ENCODE measurements around the gene RANBP9. TPM values are rescaled to one million over a fixed set of nuclear protein-coding genes. Genes with fewer than 3 reads are reported as not detected.

RANBP9 gene
- polyA plus RNA-seq (2013, experiment 1 of 2) = 25.1 TPM
- polyA plus RNA-seq (2013, experiment 2 of 2) = 29.7 TPM

- Histone ChIP-seq H3K4me1 (ENCODE audit: insufficient read depth, low read length) (peaks cover 21% of the 10 kb centered on the region), H3K36me3 (ENCODE audit: insufficient read depth, low read length) (no peaks in the 10 kb centered on the region), H3K9ac (ENCODE audit: low read depth, low read length) (peak within 1 kb of the TSS; percentile 95), H3K4me3 (ENCODE audit: low read length) (peak within 1 kb of the TSS; percentile 86), H3K27me3 (ENCODE audit: insufficient read depth, low read length) (no peaks in the 10 kb centered on the region), H3K27ac (ENCODE audit: low read depth, low read length) (peak within 1 kb of the TSS; percentile 96), H3K9me3 (ENCODE audit: insufficient read depth, low read depth, low read length) (peaks cover 5% of the 10 kb centered on the region)
- WGBS = 1% methylated on average over 102 of the region's 102 CpGs
Observed at GRCh38 chr6:13711733-13712598, at the start of gene RANBP9. Gene RANBP9 (minus strand): TSS chr6:13711835. CDS start chr6:13711505, 330 bp downstream.

- H3K4me1 ChIP-seq (ENCODE audit: insufficient read depth, low read length) = no peaks in the 10 kb centered on the region
- 90% methylated on average over 11 of the region's 11 CpGs for WGBS
- H3K9ac ChIP-seq (ENCODE audit: low read depth, low read length) = no peak overlapping the region
- no peaks in the 10 kb centered on the region for H3K27me3 ChIP-seq (ENCODE audit: insufficient read depth, low read length)
- H3K9me3 ChIP-seq (ENCODE audit: insufficient read depth, low read depth, low read length) = no peaks in the 10 kb centered on the region
- H3K27ac ChIP-seq (ENCODE audit: low read depth, low read length) = no peak overlapping the region
- no peak overlapping the region for H3K4me3 ChIP-seq (ENCODE audit: low read length)
- H3K36me3 ChIP-seq (ENCODE audit: insufficient read depth, low read length) = no peaks in the 10 kb centered on the region
Observed at GRCh38 chr6:13760307-13761304, 49.0 kb upstream of the RANBP9 start.

- H3K27me3 ChIP-seq (ENCODE audit: insufficient read depth, low read length) = no peaks in the 10 kb centered on the region
- 90% methylated on average over 6 of the region's 6 CpGs for WGBS
- no peak overlapping the region for H3K4me3 ChIP-seq (ENCODE audit: low read length)
- no peaks in the 10 kb centered on the region for H3K4me1 ChIP-seq (ENCODE audit: insufficient read depth, low read length)
- no peak overlapping the region for H3K27ac ChIP-seq (ENCODE audit: low read depth, low read length)
- H3K9ac ChIP-seq (ENCODE audit: low read depth, low read length) = no peak overlapping the region
- no peaks in the 10 kb centered on the region for H3K9me3 ChIP-seq (ENCODE audit: insufficient read depth, low read depth, low read length)
- H3K36me3 ChIP-seq (ENCODE audit: insufficient read depth, low read length) = no peaks in the 10 kb centered on the region
Observed at GRCh38 chr6:13759025-13759424, 47.4 kb upstream of the RANBP9 start.

- Histone ChIP-seq H3K9me3 (ENCODE audit: insufficient read depth, low read depth, low read length) (no peaks in the 10 kb centered on the region), H3K27ac (ENCODE audit: low read depth, low read length) (no peak overlapping the region), H3K36me3 (ENCODE audit: insufficient read depth, low read length) (no peaks in the 10 kb centered on the region), H3K4me1 (ENCODE audit: insufficient read depth, low read length) (no peaks in the 10 kb centered on the region), H3K27me3 (ENCODE audit: insufficient read depth, low read length) (no peaks in the 10 kb centered on the region), H3K9ac (ENCODE audit: low read depth, low read length) (no peak overlapping the region), H3K4me3 (ENCODE audit: low read length) (no peak overlapping the region)
- WGBS = 98% methylated on average over 2 of the region's 2 CpGs
Observed at GRCh38 chr6:13754644-13755043, 43.0 kb upstream of the RANBP9 start.

- 93% methylated on average over 7 of the region's 7 CpGs for WGBS
- no peaks in the 10 kb centered on the region for H3K4me1 ChIP-seq (ENCODE audit: insufficient read depth, low read length)
- no peaks in the 10 kb centered on the region for H3K9me3 ChIP-seq (ENCODE audit: insufficient read depth, low read depth, low read length)
- no peak overlapping the region for H3K9ac ChIP-seq (ENCODE audit: low read depth, low read length)
- no peak overlapping the region for H3K4me3 ChIP-seq (ENCODE audit: low read length)
- no peaks in the 10 kb centered on the region for H3K27me3 ChIP-seq (ENCODE audit: insufficient read depth, low read length)
- H3K27ac ChIP-seq (ENCODE audit: low read depth, low read length) = no peak overlapping the region
- H3K36me3 ChIP-seq (ENCODE audit: insufficient read depth, low read length) = no peaks in the 10 kb centered on the region
Observed at GRCh38 chr6:13743736-13744127, 32.1 kb upstream of the RANBP9 start.

- Histone ChIP-seq H3K27me3 (ENCODE audit: insufficient read depth, low read length) (no peaks in the 10 kb centered on the region), H3K4me3 (ENCODE audit: low read length) (no peak overlapping the region), H3K4me1 (ENCODE audit: insufficient read depth, low read length) (no peaks in the 10 kb centered on the region), H3K9me3 (ENCODE audit: insufficient read depth, low read depth, low read length) (no peaks in the 10 kb centered on the region), H3K27ac (ENCODE audit: low read depth, low read length) (no peak overlapping the region), H3K9ac (ENCODE audit: low read depth, low read length) (no peak overlapping the region), H3K36me3 (ENCODE audit: insufficient read depth, low read length) (no peaks in the 10 kb centered on the region)
- WGBS = 96% methylated on average over 56 of the region's 56 CpGs
Observed at GRCh38 chr6:13742961-13743735, 31.5 kb upstream of the RANBP9 start.

GRCh38 chr6:13741365-13741764, 29.7 kb upstream of the RANBP9 start:
- Histone ChIP-seq H3K9ac (ENCODE audit: low read depth, low read length) (no peak overlapping the region), H3K27me3 (ENCODE audit: insufficient read depth, low read length) (no peaks in the 10 kb centered on the region), H3K4me1 (ENCODE audit: insufficient read depth, low read length) (no peaks in the 10 kb centered on the region), H3K36me3 (ENCODE audit: insufficient read depth, low read length) (no peaks in the 10 kb centered on the region), H3K9me3 (ENCODE audit: insufficient read depth, low read depth, low read length) (no peaks in the 10 kb centered on the region), H3K27ac (ENCODE audit: low read depth, low read length) (no peak overlapping the region), H3K4me3 (ENCODE audit: low read length) (no peak overlapping the region)
- 93% methylated on average over 4 of the region's 4 CpGs for WGBS

- 100% methylated on average over 2 of the region's 2 CpGs for WGBS
Observed at GRCh38 chr6:13735031-13735430, 23.4 kb upstream of the RANBP9 start.

GRCh38 chr6:13733178-13733887, 21.7 kb upstream of the RANBP9 start:
- Histone ChIP-seq H3K27ac (ENCODE audit: low read depth, low read length) (no peak overlapping the region), H3K9ac (ENCODE audit: low read depth, low read length) (no peak overlapping the region), H3K4me1 (ENCODE audit: insufficient read depth, low read length) (peaks cover 8% of the 10 kb centered on the region), H3K9me3 (ENCODE audit: insufficient read depth, low read depth, low read length) (no peaks in the 10 kb centered on the region), H3K4me3 (ENCODE audit: low read length) (no peak overlapping the region), H3K36me3 (ENCODE audit: insufficient read depth, low read length) (no peaks in the 10 kb centered on the region), H3K27me3 (ENCODE audit: insufficient read depth, low read length) (no peaks in the 10 kb centered on the region)
- 76% methylated on average over 17 of the region's 17 CpGs for WGBS

More at GRCh38 chr6:13735031-13735430, 23.4 kb upstream of the RANBP9 start:
- H3K27me3 ChIP-seq (ENCODE audit: insufficient read depth, low read length) = no peaks in the 10 kb centered on the region
- no peak overlapping the region for H3K4me3 ChIP-seq (ENCODE audit: low read length)
- H3K9ac ChIP-seq (ENCODE audit: low read depth, low read length) = no peak overlapping the region
- H3K36me3 ChIP-seq (ENCODE audit: insufficient read depth, low read length) = no peaks in the 10 kb centered on the region
- H3K4me1 ChIP-seq (ENCODE audit: insufficient read depth, low read length) = peaks cover 8% of the 10 kb centered on the region
- H3K27ac ChIP-seq (ENCODE audit: low read depth, low read length) = no peak overlapping the region
- H3K9me3 ChIP-seq (ENCODE audit: insufficient read depth, low read depth, low read length) = no peaks in the 10 kb centered on the region

GRCh38 chr6:13730704-13731103, 19.1 kb upstream of the RANBP9 start:
- Histone ChIP-seq H3K27me3 (ENCODE audit: insufficient read depth, low read length) (no peaks in the 10 kb centered on the region), H3K4me3 (ENCODE audit: low read length) (no peak overlapping the region), H3K36me3 (ENCODE audit: insufficient read depth, low read length) (no peaks in the 10 kb centered on the region), H3K4me1 (ENCODE audit: insufficient read depth, low read length) (peaks cover 8% of the 10 kb centered on the region), H3K27ac (ENCODE audit: low read depth, low read length) (no peak overlapping the region), H3K9ac (ENCODE audit: low read depth, low read length) (no peak overlapping the region), H3K9me3 (ENCODE audit: insufficient read depth, low read depth, low read length) (no peaks in the 10 kb centered on the region)
- 93% methylated on average over 7 of the region's 7 CpGs for WGBS
